GM23248 (cell line): ENCODE data around the gene HLA-E.

Source experiments
- EZH2 ChIP-seq: fragments of 200-600 bp; sonication (generic); IDR thresholded peaks from 2 replicates; pipeline ENCODE4 v1.6.1; 2018; ENCODE audit warnings: antibody characterized with exemption, mild to moderate bottlenecking; ENCODE audit not compliant: insufficient read depth, poor library complexity, severe bottlenecking
- EZH2phosphoT487 ChIP-seq: fragments of 200-600 bp; sonication (generic); IDR thresholded peaks from 2 replicates; pipeline ENCODE4 v1.6.1; 2018; ENCODE audit warnings: antibody characterized with exemption, moderate library complexity, mild to moderate bottlenecking, low read depth; ENCODE audit not compliant: insufficient read depth

- no peak for TF ChIP-seq EZH2
- no peak for TF ChIP-seq EZH2phosphoT487
Measured at GRCh38 chr6:30483677-30484279, 5.5 kb upstream of the HLA-E start.
